ENCODE results near the gene CPB2. TPM values are rescaled to one million over a fixed set of nuclear protein-coding genes. Genes with fewer than 3 reads are reported as not detected.

The CPB2 gene
- total RNA-seq, 1 donor from 2014 or later = not detected

GRCh38 chr13:46085737-46086136, 19.1 kb downstream of the CPB2 start:
- no peaks in the 10 kb centered on the region for H3K27me3 ChIP-seq
- intact Hi-C loops (cut with DNase I) = no loop called here
- H3K4me3 ChIP-seq = no peak overlapping the region
- no peaks in the 10 kb centered on the region for H3K9me3 ChIP-seq
- H3K36me3 ChIP-seq = no peaks in the 10 kb centered on the region
- no peak overlapping the region for H3K27ac ChIP-seq
- H3K4me1 ChIP-seq = no peaks in the 10 kb centered on the region
- TF ChIP-seq CTCF (IDR thresholded peaks at IDR 0.05) = no peak
- DNase-seq (ENCODE audit: low spot score in 2 of 2) = no peak

- H3K4me3 ChIP-seq = no peak overlapping the region
- H3K9me3 ChIP-seq = no peaks in the 10 kb centered on the region
- no peaks in the 10 kb centered on the region for H3K27me3 ChIP-seq
- intact Hi-C loops (cut with DNase I) = no loop called here
- H3K36me3 ChIP-seq = no peaks in the 10 kb centered on the region
- H3K4me1 ChIP-seq = no peaks in the 10 kb centered on the region
- no peak for TF ChIP-seq CTCF (IDR thresholded peaks at IDR 0.05)
- H3K27ac ChIP-seq = no peak overlapping the region
- DNase-seq (ENCODE audit: low spot score in 2 of 2) = no peak
These were observed 22.5 kb downstream of the CPB2 start for GRCh38 chr13:46082324-46082723.

- DNase-seq (ENCODE audit: low spot score in 2 of 2) = no peak
- Histone ChIP-seq H3K9me3 (no peaks in the 10 kb centered on the region), H3K4me3 (no peak overlapping the region), H3K27me3 (no peaks in the 10 kb centered on the region), H3K36me3 (no peaks in the 10 kb centered on the region), H3K4me1 (no peaks in the 10 kb centered on the region), H3K27ac (no peak overlapping the region)
- intact Hi-C loops (cut with DNase I) = no loop called here
- no peak for TF ChIP-seq CTCF (IDR thresholded peaks at IDR 0.05)
These were observed 25.1 kb downstream of the CPB2 start for GRCh38 chr13:46079770-46080169.

- no peaks in the 10 kb centered on the region for H3K36me3 ChIP-seq
- no peak for DNase-seq (ENCODE audit: low spot score in 2 of 2)
- no peaks in the 10 kb centered on the region for H3K9me3 ChIP-seq
- intact Hi-C loops (cut with DNase I) = no loop called here
- TF ChIP-seq CTCF (IDR thresholded peaks at IDR 0.05) = no peak
- H3K4me1 ChIP-seq = no peaks in the 10 kb centered on the region
- H3K27me3 ChIP-seq = no peaks in the 10 kb centered on the region
- no peak overlapping the region for H3K27ac ChIP-seq
- no peak overlapping the region for H3K4me3 ChIP-seq
These were observed 27.6 kb downstream of the CPB2 start for GRCh38 chr13:46077265-46077664.

- H3K4me1 ChIP-seq = no peaks in the 10 kb centered on the region
- no peak for DNase-seq (ENCODE audit: low spot score in 2 of 2)
- intact Hi-C loops (cut with DNase I) = no loop called here
- no peaks in the 10 kb centered on the region for H3K27me3 ChIP-seq
- H3K9me3 ChIP-seq = no peaks in the 10 kb centered on the region
- no peak overlapping the region for H3K4me3 ChIP-seq
- no peak for TF ChIP-seq CTCF (IDR thresholded peaks at IDR 0.05)
- H3K36me3 ChIP-seq = no peaks in the 10 kb centered on the region
- no peak overlapping the region for H3K27ac ChIP-seq
These were observed 28.0 kb downstream of the CPB2 start for GRCh38 chr13:46076827-46077226.

- no peak for TF ChIP-seq CTCF (IDR thresholded peaks at IDR 0.05)
- H3K4me3 ChIP-seq = no peak overlapping the region
- no peaks in the 10 kb centered on the region for H3K27me3 ChIP-seq
- H3K27ac ChIP-seq = no peak overlapping the region
- H3K9me3 ChIP-seq = no peaks in the 10 kb centered on the region
- no peaks in the 10 kb centered on the region for H3K36me3 ChIP-seq
- no peak for DNase-seq (ENCODE audit: low spot score in 2 of 2)
- no peaks in the 10 kb centered on the region for H3K4me1 ChIP-seq
- intact Hi-C loops (cut with DNase I) = no loop called here
These were observed 29.0 kb downstream of the CPB2 start for GRCh38 chr13:46075811-46076210.

Measured in ascending aorta (tissue), 2 donors.